NOMO-1 (cell line): ENCODE measurements around the gene SEC61A2.

Source experiments
- DNase-seq, 2 experiments: peaks; one replicate each; lab custom pipeline; 2025; ENCODE audit not compliant: unreplicated experiment in 2 of 2; lab: John Stamatoyannopoulos, UW

SEC61A2 gene

DNA sequence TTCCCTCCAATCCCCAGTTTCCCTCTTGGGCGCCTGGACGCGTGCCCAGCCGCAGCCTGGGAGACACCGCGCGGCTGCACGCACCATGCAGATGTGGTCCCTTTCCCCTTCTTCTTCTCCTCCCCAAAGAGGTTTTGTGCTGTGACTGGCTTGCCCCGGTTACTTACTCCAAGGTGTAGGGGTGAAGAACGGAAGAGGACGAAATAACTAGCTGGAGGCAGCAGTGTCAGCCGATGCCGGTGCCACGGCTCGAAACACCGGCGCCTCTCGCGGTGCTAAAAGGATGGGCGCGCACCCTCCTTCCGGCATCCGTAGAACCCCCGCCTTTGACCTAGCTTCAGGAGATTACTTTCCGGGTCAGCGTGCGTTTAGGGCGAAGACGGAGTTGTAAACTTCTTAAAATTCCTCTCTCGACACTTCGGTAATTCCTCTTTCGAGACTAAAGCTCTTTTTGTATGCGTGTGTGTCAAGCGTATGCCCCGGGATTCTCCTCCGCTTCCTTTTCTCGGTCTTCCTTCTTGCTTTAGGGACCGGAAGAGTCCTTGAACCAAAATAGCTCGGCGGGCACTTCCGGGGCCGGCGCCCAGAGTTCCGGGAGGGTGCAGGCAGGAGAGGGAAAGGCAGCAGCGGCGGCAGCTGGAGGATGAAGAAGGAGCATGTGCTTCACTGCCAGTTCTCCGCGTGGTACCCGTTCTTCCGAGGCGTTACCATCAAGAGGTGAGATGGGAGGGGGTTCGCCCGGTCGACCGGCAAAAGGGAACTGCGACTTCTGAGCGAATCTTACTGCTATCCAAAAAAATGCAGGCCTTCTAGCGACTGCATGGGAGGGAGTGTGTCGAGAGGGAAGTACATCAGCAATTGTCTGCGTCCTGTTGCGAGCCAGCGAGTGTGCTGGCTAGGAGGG lies 66.4 kb downstream of the SEC61A2 start, which contains the start of the genes CDC123 and NUDT5:
TSS of gene CDC123 (plus strand) at position 586 of the 904 bp plus-strand sequence. CDS start at position 644, 58 bp downstream.
TSS of gene NUDT5 (minus strand) at position 289 of the 904 bp plus-strand sequence. CDS start 9,600 bp downstream, outside the sequence.
- peak; percentile 93 to 94 for DNase-seq

DNA sequence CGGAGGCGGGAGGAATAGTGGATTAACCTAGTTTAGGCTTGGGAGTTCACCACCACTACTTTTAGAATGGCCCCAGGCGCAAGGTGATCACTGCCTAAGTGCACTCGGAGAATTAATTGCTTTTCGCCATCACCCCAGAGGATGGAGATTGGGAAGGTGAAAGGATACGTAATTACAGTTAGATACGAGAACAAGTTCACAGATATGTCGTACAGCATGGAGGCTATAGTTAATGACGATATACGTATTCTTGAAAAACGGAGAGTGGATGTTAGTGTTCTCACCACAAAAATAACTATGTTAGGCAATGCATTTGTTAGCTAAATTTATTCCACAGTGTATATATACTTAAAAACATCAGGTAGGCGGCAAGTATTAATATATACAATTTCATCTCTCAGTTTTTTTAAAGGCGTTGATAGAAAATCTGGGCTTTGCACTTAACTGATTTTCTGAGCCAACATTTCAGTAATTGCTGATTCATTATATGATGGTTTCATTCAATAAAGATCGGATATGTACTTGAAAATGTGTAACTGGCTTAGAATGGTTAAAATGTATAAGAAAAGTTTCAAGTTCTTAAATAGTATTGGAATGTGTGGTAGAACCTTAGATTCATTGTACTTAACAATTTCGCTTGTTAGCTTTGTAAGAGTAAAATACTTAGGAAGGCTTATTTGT lies 67.2 kb downstream of the SEC61A2 start:
- no peak for DNase-seq

DNA sequence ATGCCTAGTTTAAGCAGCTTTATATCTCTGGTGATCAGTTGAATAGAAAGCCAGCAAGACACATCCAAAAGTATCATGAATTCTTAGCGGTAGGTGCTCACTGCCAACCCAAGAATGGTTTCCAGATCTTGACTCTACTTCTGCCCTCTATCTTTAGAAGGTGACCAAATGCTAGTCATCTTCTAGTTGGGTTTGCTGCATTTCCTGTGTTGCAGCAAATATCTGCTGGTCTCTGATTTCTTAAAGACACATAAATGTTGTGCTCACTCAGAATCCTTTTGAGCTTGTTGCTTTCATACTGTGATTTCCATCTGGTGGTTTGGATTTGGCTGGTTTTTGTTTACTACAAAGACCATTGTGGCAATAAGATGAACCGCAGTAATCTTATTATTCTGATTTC lies 68.7 kb downstream of the SEC61A2 start:
- DNase-seq = peak; percentile 40 to 46

DNA sequence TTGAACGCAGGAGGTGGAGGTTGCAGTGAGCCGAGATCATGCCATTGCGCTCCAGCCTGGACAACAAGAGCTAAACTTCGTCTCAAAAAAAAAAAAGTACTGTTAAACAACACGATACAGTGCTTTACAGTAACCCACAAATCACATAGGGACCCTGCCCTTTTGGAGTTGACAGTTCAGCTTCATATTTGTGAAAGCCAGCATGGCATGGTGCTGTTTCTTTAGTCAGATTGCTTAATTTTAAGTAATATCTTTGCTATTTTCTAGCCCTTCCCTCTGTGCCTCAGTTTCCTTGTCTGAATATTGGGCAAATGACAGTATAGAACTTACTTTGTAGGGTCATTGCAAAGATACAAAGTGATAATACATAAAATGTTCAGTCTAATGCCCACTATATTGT lies 71.4 kb downstream of the SEC61A2 start:
- no peak for DNase-seq

DNA sequence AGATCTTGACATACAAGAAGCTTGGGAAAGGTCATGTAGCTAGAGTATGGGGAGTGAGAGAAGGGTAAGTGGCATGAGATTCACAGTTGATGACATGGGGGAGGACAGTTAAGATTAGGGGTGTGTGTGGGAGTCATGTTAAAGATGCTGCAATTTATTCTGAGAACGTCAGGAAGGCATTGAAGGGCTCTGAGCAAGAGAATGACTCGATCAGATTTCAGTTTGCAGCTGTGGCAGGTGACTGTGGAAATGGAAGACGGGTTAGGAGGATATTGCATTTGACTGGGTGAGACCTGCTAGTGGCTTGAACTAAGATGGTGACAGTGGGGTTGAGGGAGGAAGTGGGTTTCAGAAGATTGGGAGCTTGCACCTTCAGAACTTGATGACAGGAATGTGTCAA lies 72.1 kb downstream of the SEC61A2 start:
- DNase-seq = no peak

DNA sequence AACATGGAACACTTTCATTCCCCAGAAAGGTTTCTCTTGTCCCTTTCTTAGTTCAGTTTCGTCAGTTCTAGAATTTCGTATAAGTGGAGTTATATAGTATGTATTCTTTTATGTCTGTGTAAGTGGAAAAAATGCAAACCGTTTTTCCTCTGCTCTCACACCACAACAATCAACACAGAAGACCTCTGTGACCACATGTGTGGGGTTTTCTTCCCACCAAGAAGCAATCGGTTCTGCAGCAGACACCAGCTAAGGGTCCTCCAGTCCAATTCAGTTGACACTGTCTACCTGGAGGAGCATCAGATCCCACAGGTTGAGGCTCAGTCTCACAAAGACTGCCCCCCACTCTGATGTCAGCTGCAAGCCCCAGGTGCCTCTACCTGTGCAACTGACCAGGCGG lies 72.7 kb downstream of the SEC61A2 start:
- no peak for DNase-seq

DNA sequence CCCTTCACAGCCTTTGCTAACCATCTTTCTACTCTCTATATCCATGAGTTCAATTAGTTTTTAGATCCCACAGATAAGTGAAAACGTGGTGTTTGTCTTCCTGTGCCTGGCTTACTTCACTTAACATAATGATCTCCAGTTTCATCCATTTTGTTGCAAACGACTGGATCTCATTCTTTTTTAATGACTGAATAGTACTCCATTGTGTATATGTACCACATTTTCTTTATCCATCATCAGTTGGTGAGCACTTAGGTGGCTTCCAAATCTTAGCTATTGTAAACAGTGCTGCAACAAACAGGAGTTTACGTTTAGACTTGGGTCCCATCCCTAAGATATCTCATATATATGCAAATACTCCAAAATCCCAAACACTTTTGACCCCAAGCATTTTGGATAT lies 75.6 kb downstream of the SEC61A2 start:
- DNase-seq = no peak

DNA sequence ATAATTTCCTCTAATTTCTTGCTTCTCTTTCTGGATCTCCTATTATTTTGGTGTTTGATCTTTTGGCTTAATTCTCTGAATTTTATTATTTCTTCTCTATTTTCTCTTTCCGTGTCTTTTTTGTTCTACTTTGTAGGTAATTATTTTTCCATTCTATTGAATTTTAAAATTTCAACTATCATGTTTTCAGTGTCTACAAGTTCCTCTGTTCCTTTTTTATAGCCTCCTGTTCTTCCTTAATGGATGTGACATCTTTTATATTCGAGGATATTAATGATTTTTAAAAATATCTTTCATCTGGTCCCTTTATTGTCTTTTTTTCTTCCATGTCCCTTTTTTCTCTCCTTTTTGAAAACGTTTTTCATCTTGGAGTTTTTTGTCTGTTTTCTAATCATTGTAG lies 77.6 kb downstream of the SEC61A2 start:
- no peak for DNase-seq

DNA sequence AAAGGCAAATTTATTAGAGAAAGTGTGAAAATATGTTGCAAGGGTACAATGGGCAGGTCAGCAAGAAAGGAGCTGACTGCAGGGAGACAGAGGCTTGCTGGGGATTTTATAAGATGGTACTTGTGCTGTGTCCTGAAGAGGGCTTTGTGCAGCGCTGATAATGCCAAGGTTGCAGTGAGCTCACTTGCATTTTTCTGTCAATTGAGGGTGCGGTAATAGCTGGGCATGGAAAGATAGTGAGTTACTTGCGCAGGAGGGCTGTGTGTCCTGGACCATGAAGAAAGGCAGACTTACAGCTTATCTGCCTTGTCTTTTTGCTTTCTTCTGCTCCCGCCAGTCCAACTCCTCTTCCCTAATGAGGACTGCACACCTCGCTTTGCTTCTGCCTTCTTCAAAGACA lies 79.0 kb downstream of the SEC61A2 start:
- no peak for DNase-seq

DNA sequence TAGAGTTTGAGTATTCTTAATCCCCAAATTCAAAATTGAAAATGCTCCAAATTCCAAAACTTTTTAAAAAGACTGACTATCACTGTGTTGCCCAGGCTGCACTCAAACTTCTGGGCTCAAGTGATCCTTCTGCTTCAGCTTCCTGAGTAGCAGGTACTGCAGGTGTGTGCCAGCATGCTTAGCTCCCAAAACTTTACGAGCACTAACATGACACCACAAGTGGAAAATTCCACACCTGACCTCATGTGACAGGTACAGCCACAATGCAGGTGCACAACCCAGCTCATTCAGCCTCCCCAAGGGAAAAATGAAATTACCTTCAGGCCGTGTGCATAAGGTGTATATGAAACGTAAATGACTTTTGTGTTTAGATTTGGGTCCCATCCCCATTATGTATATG lies 83.0 kb downstream of the SEC61A2 start:
- no peak for DNase-seq

DNA sequence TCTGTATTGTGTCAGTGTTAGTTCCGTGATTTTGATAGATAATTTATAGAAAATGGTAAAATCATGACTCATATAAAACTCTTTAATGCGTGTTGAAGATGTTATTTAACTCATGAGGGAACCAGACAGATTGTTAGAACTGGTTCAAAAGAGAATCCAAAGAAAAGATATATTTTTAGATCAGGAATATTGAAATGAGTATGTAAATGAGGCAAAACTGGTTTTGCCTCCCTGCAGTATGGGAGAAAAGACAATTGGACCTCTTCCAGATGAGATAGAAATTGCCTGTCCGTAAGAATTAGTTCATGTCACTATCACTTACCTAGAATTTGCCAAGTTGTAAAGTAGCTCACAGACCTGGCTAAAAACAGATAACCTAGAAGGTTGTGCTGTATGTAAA lies 84.1 kb downstream of the SEC61A2 start:
- no peak for DNase-seq

DNA sequence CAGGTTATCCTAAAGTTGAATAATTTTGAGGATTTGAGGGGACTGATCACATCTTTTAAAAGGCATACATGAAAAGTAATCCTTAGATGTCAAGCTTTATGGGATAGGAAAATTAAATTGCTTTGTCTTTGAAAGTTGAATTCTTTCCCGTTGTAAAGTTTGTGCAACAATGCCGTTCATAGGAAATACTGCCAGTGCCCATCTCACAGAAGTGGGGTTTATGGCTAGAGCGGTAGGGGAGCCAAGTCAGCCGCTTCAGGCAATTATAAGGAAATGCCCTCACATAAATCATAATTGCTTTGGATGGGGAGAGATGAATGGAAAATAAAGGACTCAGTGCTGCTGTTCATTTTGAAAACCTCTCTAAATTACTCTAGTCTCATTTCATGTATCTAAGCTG lies 84.6 kb downstream of the SEC61A2 start:
- DNase-seq = no peak

DNA sequence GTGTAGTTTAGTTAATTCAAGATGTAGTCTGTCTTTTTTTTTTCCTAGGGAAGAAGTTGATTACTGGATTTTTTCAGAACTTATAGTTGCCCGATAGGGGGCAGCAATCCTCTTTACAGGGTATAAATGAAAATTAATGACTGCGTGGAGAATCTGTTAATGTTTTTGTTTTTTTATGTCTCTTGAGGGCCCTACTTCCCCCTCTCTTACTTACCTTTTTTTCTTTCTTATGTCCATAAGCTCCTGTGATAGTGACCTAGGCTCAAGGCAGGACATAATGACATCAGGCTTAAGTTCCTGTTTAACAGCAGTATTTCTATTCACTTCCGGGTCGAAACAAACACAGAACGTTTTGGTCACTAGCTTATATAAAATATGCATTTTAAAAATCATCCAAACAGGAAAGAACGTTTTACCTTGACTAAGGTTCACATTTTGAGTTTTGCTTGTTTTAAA lies 85.3 kb downstream of the SEC61A2 start:
- DNase-seq = peak; percentile 10 to 52
